GM19395 (cell line): Measurements from ENCODE around the gene APOM.

Experiments used
- ATAC-seq: cut with Tn5 transposase; IDR thresholded peaks from one replicate; pipeline ENCODE4 v1.9.1; 2021; ENCODE audit warnings: mild to moderate bottlenecking, moderate library complexity; ENCODE audit not compliant: unreplicated experiment

Gene APOM

GRCh38 chr6:31654574-31655348, 933 bp upstream of the APOM start:
- ATAC-seq: no peak

DNA sequence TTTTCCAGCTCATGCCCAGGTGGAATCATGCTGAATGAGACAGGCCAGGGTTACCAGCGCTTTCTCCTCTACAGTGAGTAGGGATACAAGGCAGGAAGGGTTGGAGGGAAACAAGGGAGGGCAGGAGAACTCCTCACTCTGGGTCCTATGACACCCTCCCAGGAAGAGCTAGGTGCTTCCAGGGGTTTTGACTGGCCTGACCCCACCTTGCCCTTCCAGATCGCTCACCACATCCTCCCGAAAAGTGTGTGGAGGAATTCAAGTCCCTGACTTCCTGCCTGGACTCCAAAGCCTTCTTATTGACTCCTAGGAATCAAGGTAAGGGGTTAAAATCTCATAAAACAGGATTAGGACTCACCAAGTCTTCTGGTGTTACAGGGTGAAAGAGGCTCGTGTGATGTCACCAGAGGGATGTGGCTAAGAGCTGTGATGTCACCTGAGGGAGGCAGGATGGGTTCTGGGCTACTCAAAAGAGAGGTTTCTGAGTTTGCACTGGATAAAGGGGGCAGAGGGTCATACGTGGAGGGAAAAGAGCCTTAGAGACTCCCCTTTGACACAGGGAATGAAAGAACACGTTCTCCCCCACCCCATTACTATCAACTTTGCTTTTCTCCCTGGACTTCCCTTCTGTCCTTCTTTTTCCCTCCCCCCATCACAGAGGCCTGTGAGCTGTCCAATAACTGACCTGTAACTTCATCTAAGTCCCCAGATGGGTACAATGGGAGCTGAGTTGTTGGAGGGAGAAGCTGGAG, 1.9 kb downstream of the APOM start:
- no peak for ATAC-seq

DNA sequence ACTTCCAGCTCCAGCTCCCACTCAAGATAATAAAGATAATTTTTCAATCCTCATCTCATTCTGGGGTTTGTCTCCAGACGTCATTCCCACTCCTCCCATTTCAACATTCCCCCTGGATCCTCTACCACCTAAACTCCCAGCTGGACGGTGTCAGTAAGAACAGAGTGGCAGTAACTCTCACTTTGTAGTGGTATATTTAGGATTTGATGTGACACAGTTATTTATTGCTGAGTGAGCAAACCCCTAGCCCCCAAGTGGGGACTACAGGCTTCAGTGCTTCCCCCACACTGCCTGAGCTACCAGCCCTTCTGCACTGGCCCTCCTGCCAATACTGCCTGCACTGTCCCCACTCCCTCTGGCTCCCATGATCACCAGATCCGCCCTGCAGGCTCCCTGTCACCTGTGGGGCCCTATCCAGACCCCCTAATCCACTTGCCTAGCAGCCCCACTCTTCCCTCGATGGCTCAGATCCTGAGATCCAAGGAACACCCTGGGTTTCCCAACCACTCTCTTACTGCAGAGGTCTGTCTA, 2.5 kb downstream of the APOM start:
- no peak for ATAC-seq

- ATAC-seq: no peak
Measured at GRCh38 chr6:31658983-31659648, 3.4 kb downstream of the APOM start.

DNA sequence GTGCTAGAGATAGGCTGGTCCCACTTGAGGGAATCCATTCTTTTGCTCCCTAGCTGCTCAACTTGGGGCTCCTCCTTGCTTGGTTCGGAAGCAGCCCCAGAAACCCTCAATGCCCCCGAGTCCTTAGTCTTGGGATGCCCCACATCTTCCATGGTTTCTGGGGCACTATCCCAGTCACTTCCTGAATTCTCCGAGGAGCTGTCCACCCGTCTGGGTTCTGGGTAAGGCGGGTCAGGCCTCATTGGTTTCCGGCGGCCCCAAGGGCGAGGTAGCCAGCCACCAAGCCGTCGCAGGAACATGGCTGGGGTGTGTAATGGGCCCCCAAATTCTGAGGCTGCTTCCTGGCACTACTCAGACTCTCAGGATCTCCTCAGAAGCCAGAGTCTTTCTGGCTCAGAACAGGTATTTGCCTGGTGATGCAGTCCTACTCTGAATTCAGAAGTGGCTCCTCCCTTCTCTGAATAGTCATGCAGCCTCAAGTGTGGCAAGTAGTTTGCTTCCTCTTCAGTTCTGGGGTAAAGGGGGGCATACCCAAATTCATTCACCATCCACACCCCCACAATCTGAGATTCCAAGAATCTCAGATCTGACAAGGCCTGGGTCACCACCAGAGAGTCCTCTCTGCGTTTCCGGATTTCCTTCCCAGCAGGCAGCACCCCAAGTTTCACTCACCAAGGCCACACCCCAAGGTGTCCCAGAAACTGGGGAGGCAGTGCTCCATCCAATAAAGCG, 4.1 kb downstream of the APOM start:
- no peak for ATAC-seq

GRCh38 chr6:31660381-31661261, 4.9 kb downstream of the APOM start, which contains the start of gene C6orf47:
C6orf47 (minus strand) TSS chr6:31660778; CDS start chr6:31659947, 831 bp downstream.
- ATAC-seq: peak; percentile 42

DNA sequence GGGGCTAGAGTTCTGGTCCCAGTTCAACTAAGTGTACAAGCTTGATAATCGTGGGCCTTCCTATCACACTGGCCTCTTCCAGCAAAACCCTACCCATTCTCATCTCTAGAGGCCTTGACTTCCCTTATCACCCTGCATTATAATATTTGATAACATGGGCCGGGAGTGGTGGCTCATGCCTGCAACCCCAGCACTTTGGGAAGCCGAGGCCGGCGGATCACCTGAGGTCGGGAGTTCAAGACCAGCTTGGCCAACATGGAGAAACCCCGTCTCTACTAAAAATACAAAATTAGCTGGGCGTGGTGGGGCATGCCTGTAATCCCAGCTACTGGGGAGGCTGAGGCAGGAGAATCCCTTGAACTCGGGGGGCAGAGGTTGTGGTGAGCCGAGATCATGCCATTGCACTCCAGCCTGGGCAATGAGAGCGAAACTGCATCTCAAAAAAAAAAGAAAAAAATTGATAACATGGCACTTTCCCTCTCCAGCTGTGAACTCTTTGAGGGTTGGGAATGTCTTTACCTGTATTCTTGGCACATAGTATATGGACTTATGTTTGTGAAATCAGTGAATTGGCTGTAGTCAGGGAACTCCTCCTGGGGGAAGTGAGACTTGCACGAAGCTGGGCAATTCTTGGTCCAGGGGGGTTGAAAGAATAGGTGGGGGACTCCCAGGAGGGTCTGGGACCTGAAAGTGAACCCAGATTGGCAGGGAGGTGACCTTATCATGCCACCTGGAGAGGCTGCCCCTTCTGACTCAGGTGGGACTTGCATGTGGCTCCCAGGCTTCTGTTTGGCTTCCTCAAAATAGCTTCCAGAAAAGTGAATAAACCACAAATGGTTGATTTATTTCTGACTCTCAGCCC, 5.8 kb downstream of the APOM start:
- ATAC-seq: no peak

DNA sequence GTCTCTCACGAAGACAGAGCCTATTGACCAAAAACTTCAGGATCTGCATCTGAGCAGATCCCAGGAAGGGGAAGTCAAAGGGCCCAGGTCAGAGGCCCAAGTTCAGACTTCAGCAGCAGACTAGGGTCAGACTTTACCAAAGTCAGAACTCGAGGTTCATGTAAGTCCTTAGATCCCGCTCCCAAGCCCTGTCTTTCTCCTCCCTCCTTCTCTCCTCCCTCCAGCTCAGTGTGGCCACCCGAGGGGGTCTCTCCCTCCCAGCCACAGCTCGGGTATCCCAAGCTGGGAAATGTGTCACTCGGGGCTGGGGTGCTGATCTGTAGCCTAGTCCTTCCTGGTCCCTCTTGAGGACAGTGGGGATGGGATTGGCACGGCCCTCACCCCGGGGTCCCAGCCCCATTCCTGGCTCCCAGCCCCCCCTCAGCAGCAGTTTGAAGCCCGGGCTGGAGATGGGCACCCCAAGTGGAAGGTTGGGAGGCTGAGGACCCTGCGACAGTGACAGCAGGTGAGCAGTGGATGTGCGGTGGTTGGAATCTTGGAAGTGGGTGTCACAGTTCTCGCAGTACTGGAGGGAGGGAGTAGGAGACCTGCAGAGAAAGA, 6.5 kb downstream of the APOM start:
- ATAC-seq: no peak

DNA sequence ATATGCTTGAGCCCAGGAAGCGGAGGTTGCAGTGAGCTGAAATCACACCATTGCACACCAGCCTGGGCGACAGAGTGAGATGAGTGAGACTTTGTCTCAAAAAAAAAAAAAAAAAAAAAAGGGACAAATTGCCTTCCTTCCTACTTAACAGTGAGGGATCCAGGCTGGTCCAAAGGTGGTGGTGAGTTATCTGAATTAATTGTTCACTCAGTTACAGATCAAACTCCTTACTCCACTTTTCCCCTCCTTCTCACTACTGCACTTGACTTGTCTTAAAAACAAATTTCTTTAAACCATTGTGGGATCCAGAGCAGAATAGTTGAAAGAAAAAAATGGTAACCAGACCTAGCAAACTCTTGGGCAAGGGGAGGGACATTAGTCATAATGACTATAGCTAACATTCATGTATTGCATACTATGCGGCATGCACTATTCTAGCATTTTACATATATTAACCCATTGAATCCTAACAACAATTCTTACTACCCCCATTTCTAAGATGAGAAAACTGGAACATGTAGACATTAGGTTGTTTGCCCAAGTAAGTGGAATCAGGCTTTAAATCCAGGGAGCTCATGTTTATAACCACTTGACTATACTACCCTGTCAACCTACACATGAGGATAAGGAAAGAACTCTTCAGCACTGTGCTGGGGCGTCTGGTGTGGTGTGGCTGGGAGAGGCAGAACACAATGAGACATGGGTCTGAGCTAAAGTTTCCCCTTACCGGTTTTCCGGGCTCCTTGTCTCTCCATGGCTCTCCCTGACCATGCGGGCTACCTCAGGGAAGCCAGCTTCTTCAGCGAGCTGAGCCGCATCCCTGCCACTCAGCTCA, 7.6 kb downstream of the APOM start:
- no peak for ATAC-seq

DNA sequence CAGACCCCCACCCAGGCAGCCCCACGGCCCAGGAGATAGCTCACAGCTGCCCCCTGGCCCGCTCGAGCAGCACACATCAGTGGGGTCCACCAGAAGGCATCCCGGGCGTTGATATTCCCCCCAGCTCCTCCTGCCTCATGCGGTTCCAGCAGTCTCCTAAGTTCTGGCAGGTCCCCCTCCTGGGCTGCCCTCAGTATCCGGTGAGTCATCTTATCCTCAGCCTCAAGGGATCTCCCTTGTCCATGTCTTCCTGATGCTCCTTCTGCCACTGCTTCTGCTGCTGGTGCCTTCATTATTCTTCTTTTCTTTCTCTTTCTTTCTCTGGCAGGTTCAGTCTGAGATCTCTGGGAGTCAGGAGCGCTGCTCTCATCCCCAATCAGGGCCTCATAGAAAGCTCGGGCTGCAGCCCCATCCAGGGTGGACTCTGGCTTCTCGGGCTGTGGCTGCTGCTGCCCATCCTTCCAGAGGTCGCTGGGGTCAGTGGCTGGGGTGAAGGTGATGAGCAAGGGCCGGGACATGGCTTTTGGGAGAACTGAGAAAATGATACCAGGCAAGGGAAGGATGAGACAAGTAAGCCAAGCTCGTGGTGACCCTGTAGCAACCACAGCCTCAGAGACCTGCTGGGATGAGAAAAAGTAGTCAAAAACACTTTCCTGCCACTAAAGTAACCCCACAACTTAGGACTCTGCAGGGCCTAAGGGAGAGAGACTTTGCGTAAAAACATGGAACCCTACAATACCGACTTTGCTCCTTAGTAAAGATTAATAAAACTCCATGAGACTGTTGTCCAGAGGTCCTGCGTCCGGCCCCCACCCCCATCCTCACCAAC, 8.5 kb downstream of the APOM start:
- ATAC-seq: no peak

DNA sequence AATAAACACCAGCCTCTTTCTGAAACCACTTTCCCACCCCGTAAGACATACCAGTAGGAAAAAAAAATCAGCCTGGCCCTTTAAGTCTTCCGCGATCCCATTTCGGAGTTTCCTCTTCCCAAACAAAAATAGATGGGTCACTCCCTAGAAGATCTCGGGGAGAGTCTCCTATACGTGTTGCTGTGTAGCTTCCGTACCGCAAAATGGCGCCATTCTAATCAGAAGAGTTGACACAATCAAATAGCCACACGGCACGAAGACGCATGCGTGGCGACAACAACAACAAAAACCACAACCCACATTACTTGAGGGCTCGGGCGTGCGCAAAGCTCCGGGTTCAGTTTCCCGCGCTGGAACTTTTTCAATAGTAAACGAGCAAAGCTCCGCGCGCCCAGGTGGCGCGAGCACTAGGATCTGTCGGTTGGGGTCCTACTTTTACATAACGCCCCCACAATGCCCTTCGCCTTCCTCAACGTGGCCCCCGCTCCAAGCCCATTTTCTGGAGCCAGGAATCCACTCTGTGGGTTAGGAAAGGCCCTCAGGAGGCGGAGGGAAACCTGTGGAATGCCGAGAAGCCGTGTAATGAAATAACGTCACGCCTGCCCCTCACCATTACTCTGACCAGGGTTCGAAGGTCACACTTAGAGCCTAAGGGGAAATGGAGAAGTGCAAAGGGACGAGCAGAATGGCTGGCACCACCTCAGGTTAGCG, 9.3 kb downstream of the APOM start, which contains the start of gene GPANK1:
GPANK1 (minus strand) TSS at position 208 of the 711 bp plus-strand sequence. CDS start 519 bp downstream, outside the sequence.
- ATAC-seq: peak; percentile 37

DNA sequence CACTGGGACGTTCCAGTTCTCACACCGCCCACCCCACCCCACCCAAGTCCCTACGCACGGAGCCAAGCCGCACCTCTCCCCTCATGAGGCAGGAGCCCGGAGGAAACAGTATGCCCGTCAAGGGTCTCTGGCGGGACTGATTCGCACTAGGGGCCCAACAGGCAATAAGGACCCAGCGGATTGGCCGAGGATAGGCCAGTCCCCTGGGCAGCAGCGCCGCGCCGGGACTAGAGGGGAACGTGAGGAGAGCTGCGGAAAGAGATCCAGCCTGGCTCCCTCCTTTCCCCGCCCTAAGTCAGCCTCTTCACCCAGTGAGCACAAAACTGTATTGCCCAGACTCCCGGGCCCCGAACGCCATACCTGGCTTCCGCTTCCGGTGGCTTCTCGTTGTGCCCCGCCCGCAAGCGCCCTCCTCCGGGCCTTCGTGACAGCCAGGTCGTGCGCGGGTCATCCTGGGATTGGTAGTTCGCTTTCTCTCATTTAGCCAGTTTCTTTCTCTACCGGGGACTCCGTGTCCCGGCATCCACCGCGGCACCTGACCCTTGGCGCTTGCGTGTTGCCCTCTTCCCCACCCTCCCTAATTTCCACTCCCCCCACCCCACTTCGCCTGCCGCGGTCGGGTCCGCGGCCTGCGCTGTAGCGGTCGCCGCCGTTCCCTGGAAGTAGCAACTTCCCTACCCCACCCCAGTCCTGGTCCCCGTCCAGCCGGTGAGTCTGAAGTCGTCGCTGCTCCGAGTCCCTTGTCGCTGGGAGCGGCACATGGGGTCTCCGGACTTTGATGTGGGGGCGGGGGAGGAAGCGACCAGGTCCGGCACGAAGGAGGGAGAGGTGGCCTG, 10.0 kb downstream of the APOM start, which contains the start of gene CSNK2B:
CSNK2B (plus strand) TSS at position 580 of the 836 bp plus-strand sequence. CDS start 752 bp downstream, outside the sequence.
- ATAC-seq: peak; percentile 70

- ATAC-seq: no peak
Measured at GRCh38 chr6:31666337-31666965, 10.8 kb downstream of the APOM start.

DNA sequence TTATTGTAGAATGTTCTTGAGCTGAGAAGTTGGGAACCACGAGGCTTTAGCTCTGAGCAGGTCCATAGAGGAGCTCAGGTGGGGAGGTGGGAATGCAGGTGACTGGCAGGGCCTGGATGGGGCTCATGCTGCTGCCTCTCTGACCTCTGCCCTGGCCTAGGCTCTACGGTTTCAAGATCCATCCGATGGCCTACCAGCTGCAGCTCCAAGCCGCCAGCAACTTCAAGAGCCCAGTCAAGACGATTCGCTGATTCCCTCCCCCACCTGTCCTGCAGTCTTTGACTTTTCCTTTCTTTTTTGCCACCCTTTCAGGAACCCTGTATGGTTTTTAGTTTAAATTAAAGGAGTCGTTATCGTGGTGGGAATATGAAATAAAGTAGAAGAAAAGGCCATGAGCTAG, 14.0 kb downstream of the APOM start, which contains the start of gene LY6G5B:
LY6G5B (plus strand) TSS at position 301 of the 400 bp plus-strand sequence. CDS start 975 bp downstream, outside the sequence.
- ATAC-seq: no peak
